ENCODE results near the gene PRKAG3. TPM values are rescaled to one million over a fixed set of nuclear protein-coding genes. Genes with fewer than 3 reads are reported as not detected.

PRKAG3 gene

Small RNA genes within 50 kb of the gene (microRNA-seq; reads per million reads assigned to microRNA genes)
- not detected for gene MIR9500
